ENCODE data around the gene RPL22. TPM values are rescaled to one million over a fixed set of nuclear protein-coding genes. Genes with fewer than 3 reads are reported as not detected.

RPL22 gene
- total RNA-seq, 1 experiment from 2014 or later: 306 TPM

- DNase-seq (ENCODE audit: low read depth): no peak
Observed at GRCh38 chr1:6175411-6175828, 24.0 kb downstream of the RPL22 start.

GRCh38 chr1:6174621-6175410 lies 24.6 kb downstream of the RPL22 start:
- no peak for DNase-seq (ENCODE audit: low read depth)

GRCh38 chr1:6172549-6172948 lies 26.8 kb downstream of the RPL22 start:
- peak; percentile 45 for DNase-seq (ENCODE audit: low read depth)

GRCh38 chr1:6171548-6172124 lies 27.8 kb downstream of the RPL22 start:
- peak; percentile 21 for DNase-seq (ENCODE audit: low read depth)

- no peak for DNase-seq (ENCODE audit: low read depth)
Observed at GRCh38 chr1:6170742-6171201, 28.6 kb downstream of the RPL22 start.

- DNase-seq (ENCODE audit: low read depth): no peak
Observed at GRCh38 chr1:6170116-6170741, 29.2 kb downstream of the RPL22 start.

- DNase-seq (ENCODE audit: low read depth): no peak
Observed at GRCh38 chr1:6168947-6169586, 30.3 kb downstream of the RPL22 start.

- no peak for DNase-seq (ENCODE audit: low read depth)
Observed at GRCh38 chr1:6167391-6168303, 31.7 kb downstream of the RPL22 start.

- no peak for DNase-seq (ENCODE audit: low read depth)
Observed at GRCh38 chr1:6166655-6167390, 32.6 kb downstream of the RPL22 start.

GRCh38 chr1:6166221-6166620 lies 33.2 kb downstream of the RPL22 start:
- no peak for DNase-seq (ENCODE audit: low read depth)

- no peak for DNase-seq (ENCODE audit: low read depth)
Observed at GRCh38 chr1:6165441-6165985, 33.9 kb downstream of the RPL22 start.

GRCh38 chr1:6165027-6165426 lies 34.4 kb downstream of the RPL22 start:
- DNase-seq (ENCODE audit: low read depth): no peak

- DNase-seq (ENCODE audit: low read depth): no peak
Observed at GRCh38 chr1:6163973-6164617, 35.3 kb downstream of the RPL22 start.

GRCh38 chr1:6163191-6163972 lies 36.0 kb downstream of the RPL22 start:
- DNase-seq (ENCODE audit: low read depth): no peak

GRCh38 chr1:6162773-6163172 lies 36.6 kb downstream of the RPL22 start:
- DNase-seq (ENCODE audit: low read depth): no peak

GRCh38 chr1:6162341-6162740 lies 37.1 kb downstream of the RPL22 start:
- no peak for DNase-seq (ENCODE audit: low read depth)

- no peak for DNase-seq (ENCODE audit: low read depth)
Observed at GRCh38 chr1:6158181-6158580, 41.2 kb downstream of the RPL22 start.

GRCh38 chr1:6157528-6158174 lies 41.7 kb downstream of the RPL22 start:
- DNase-seq (ENCODE audit: low read depth): peak; percentile 79

Measured in RPMI7951 (cell line).